Naive B cell (primary cell): ENCODE results near the gene GRIK4. TPM values are rescaled to one million over a fixed set of nuclear protein-coding genes. Genes with fewer than 3 reads are reported as not detected.

Experiments
- ATAC-seq, 2 donors: fragments of 150-1000 bp; cut with Tn5 transposase; 2 replicates each; pipeline ENCODE4 v1.10.0; 2021; ENCODE audit warnings: low read depth in 2 of 2, mild to moderate bottlenecking in 2 of 2, moderate library complexity in 2 of 2
- DNase-seq: peaks from one replicate; pipeline ENCODE4 v3.0.0; 2022
- H3K27ac Mint-ChIP-seq, 6 donors: one replicate each; pipeline ENCODE4 v1.8.0; 2020 to 2022; ENCODE audit warnings: mild to moderate bottlenecking in 6 of 6, mixed read lengths in 6 of 6, moderate library complexity in 5 of 6, inconsistent platforms in 2 of 6
- H3K27me3 Mint-ChIP-seq, 3 donors: one replicate each; pipeline ENCODE4 v1.8.0; 2021 to 2022; ENCODE audit warnings: mixed read lengths in 3 of 3, mild to moderate bottlenecking in 1 of 3
- H3K36me3 Mint-ChIP-seq, 2 donors: one replicate each; pipeline ENCODE4 v1.8.0; 2020 to 2022; ENCODE audit warnings: mixed read lengths in 2 of 2, inconsistent platforms in 1 of 2, mild to moderate bottlenecking in 1 of 2
- H3K4me1 Mint-ChIP-seq, 3 donors: one replicate each; pipeline ENCODE4 v1.8.0; 2020 to 2022; ENCODE audit warnings: mixed read lengths in 3 of 3, inconsistent platforms in 1 of 3, mild to moderate bottlenecking in 1 of 3, moderate library complexity in 1 of 3
- H3K4me3 Mint-ChIP-seq, 8 donors: one replicate each; pipeline ENCODE4 v1.8.0; 2020 to 2022; ENCODE audit warnings: mild to moderate bottlenecking in 8 of 8, mixed read lengths in 8 of 8, moderate library complexity in 8 of 8, inconsistent platforms in 2 of 8
- H3K9me3 Mint-ChIP-seq, 7 donors: one replicate each; pipeline ENCODE4 v1.8.0; 2020 to 2022; ENCODE audit warnings: mixed read lengths in 7 of 7, mild to moderate bottlenecking in 5 of 7, inconsistent platforms in 2 of 7, moderate library complexity in 1 of 7
- polyA plus RNA-seq, 6 donors: library from polyadenylated mRNA; unstranded; fragments of 300-500 nt; fragmentation: Illumina TruSeq; gene quantifications; one replicate each; pipeline ENCODE4 v1.2.3, GENCODE V29; 2021; ENCODE audit warnings: low read depth in 6 of 6

Gene GRIK4
- polyA plus RNA-seq, 6 donors from 2014 or later: 0.18 TPM; not detected in 5

DNA sequence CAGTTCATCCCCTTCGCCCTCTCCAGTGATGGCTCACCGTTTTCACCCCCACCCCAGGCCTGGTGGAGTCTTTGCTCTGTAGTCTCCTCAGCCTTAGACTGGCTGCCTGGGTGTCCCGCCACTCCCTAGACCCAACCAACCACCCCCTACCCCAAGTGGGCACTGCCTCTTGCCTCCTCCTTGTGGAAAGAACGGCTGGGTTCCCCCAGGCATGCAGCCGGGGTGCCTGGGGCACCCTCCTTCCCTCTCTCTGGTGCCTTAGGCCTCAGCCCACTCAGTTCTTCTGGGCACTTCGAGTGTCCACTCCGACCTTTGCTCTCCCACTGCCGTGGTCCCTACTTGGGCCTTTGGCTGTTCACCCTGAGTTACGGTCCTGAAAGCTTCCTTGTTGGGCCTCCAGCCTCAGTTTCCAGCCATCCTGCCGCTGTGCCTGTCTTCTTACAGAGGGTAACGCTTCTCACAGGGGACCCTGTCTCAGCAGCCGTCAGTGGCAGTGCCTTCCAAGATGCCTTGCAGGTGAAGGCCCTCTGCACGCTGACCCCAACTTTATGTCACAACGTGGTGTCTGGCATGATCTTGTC, 3.1 kb downstream of the GRIK4 start:
- Mint-ChIP-seq H3K4me3 (peak overlapping the region in 1 of 8 donors; percentile 65), H3K27me3 (peaks cover 54 to 68% (median 65%) of the 10 kb centered on the region in 3 donors), H3K9me3 (no peaks in the 10 kb centered on the region), H3K36me3 (no peaks in the 10 kb centered on the region), H3K27ac (peak overlapping the region in 1 of 6 donors; percentile 8), H3K4me1 (peaks cover 0 to 10% (median 5%) of the 10 kb centered on the region in 3 donors)
- ATAC-seq: no peak
- DNase-seq: no peak

DNA sequence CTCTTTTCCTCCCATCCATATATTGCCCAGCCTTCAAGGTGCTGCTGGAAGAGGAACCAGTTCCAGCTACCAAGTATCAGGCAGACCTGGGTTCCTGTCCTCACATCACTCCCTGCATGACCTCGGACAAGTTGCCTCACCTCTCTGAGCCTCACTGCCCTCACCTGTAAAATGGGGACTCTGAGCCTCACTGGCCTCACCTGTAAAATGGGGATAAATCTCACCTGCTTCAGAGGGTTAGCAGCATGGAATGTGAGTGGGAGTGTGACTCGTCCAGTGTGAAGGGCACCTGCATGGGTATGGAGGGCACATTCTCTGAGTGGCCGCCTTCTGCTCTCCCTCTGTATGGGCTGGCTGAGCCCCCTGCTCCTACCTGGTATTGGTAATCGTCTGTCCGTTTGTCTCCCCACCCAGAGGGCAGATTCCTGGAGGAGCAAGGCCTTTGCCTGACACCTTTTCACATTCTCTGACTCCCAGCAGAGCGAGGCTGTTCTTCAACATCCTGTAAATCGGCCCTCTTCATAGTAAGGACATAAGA, 3.7 kb downstream of the GRIK4 start:
- Mint-ChIP-seq H3K36me3 (no peaks in the 10 kb centered on the region), H3K27me3 (peaks cover 53 to 65% (median 64%) of the 10 kb centered on the region in 3 donors), H3K9me3 (no peaks in the 10 kb centered on the region), H3K4me1 (peaks cover 0 to 10% (median 5%) of the 10 kb centered on the region in 3 donors), H3K27ac (peak overlapping the region in 1 of 6 donors; percentile 73), H3K4me3 (peak overlapping the region in 1 of 8 donors; percentile 35)
- ATAC-seq: no peak
- no peak for DNase-seq

DNA sequence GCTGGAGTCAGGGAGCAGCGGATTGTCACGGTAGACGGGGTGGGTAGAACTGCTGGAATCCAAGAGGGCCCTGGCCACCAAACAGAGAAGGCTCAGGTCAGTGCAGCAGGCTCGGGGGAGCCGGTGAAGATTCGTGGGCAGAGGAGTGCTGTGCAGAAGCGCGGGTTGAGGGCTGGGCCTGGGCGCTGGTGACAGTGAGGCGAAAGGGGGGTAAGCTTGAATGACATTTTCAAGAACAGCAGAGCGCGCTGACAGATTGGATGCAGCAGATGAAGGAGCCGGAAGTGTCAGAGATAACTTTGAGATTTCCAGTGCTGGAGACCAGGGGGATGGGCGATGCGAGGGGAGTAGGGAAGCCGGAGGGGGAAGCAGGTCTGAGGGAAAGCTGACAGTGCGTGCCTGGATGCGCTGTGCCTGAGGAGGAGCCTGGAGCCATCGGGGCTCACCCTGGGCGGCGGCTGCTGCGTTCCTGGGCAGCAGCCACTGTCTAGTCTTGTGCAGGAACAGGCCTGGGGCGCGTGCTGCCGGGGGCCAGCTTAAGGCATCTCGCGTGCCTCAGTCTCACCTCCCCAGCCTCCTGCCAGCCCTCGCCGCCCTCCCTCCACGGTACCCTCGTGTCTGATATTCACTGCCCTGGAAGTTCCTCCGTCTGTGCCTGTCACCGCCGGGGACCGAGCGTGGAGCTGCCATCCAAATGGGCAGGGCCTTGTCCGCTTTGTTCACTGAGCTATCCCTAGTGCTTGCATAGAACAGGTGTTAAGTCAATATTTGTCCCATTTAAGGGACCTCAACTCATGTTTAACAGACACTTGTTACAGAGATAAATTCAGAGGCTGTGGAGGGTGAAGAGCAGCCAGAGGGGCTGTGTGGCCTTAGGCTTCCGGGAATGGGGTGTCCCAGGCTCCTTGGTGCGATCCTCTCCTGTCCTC, 5.2 kb downstream of the GRIK4 start:
- Mint-ChIP-seq H3K27ac (peak overlapping the region in 1 of 6 donors; percentile 91), H3K9me3 (no peaks in the 10 kb centered on the region), H3K36me3 (no peaks in the 10 kb centered on the region), H3K4me3 (no peak overlapping the region), H3K27me3 (peaks cover 50 to 60% (median 60%) of the 10 kb centered on the region in 3 donors), H3K4me1 (peaks cover 0 to 6% (median 3%) of the 10 kb centered on the region in 3 donors)
- DNase-seq (no peak), ATAC-seq (no peak)

DNA sequence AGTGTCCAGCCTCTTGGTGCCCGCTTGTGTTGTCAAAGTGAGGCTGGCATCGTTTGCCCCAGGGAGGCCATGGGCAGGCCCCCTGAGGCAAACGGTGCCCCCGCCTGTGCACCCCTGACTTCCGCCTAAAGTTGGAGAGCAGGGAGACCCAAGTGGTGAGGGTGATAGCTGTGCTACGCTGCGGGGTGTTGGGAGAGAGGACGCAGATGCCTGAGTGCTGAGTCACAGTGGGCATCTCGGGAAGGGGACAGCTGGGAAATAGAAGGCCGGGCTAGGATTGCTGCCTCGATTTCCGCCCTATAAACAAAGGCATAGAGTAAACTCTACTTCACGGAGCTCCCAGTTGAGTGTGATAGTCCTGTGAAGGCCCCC, 5.8 kb downstream of the GRIK4 start:
- DNase-seq (no peak), ATAC-seq (no peak)
- no peak overlapping the region for H3K27ac Mint-ChIP-seq
- peaks cover 0 to 6% (median 3%) of the 10 kb centered on the region in 3 donors for H3K4me1 Mint-ChIP-seq
- no peaks in the 10 kb centered on the region for H3K9me3 Mint-ChIP-seq
- H3K27me3 Mint-ChIP-seq: peaks cover 50 to 67% (median 64%) of the 10 kb centered on the region in 3 donors
- no peaks in the 10 kb centered on the region for H3K36me3 Mint-ChIP-seq
- no peak overlapping the region for H3K4me3 Mint-ChIP-seq

DNA sequence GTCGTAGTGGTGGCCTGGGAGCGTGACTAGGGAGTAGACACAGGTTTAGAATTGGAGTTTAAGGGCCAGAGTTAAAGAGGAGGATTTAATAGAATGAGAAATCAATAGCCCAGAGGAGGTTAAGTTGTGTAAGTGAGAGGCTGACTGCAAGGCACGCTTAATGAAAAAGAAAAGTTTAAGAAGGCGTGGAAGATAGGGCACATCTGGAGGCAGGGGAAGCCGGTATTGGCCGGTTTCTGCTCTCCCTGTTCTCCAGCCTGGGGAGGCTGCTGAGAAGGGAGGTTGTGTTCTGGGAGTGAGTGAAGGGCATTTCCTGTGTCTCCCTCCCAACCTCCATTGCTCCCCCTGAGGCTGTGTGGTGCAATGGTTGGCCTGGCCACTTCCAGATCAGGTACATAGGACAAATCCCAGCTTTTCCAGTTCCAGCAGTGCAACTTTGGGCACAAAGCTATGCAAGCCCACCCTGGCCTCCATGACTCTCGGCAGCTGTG, 6.3 kb downstream of the GRIK4 start:
- no peaks in the 10 kb centered on the region for H3K9me3 Mint-ChIP-seq
- H3K27ac Mint-ChIP-seq: no peak overlapping the region
- H3K4me1 Mint-ChIP-seq: peaks cover 0 to 6% (median 3%) of the 10 kb centered on the region in 3 donors
- ATAC-seq: no peak
- H3K4me3 Mint-ChIP-seq: no peak overlapping the region
- H3K27me3 Mint-ChIP-seq: peaks cover 51 to 69% (median 66%) of the 10 kb centered on the region in 3 donors
- no peak for DNase-seq
- H3K36me3 Mint-ChIP-seq: no peaks in the 10 kb centered on the region

DNA sequence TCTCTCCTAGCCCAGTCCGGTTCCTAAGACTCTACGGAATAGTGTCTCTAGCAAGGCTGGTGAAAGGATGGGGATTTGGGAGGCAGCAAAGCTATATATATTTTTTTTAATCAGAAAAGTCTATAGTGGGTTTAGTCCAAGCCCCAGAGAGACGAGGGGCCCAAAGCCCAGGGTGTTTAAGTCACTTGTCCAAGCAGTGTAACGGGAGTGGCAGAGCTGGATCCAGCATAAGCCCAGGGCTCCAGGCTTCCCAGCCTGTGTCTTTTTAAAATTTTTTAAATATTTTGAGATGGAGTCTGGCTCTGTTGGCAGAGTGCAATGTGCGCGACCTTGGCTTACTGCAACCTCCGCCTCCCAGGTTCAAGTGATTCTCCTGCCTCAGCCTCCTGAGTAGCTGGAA, 6.8 kb downstream of the GRIK4 start:
- Mint-ChIP-seq H3K27me3 (peaks cover 51 to 69% (median 67%) of the 10 kb centered on the region in 3 donors), H3K27ac (no peak overlapping the region), H3K4me3 (no peak overlapping the region), H3K36me3 (no peaks in the 10 kb centered on the region), H3K4me1 (peaks cover 0 to 6% (median 3%) of the 10 kb centered on the region in 3 donors), H3K9me3 (peaks cover 0 to 2% (median 0%) of the 10 kb centered on the region in 7 donors)
- DNase-seq (no peak), ATAC-seq (no peak)

DNA sequence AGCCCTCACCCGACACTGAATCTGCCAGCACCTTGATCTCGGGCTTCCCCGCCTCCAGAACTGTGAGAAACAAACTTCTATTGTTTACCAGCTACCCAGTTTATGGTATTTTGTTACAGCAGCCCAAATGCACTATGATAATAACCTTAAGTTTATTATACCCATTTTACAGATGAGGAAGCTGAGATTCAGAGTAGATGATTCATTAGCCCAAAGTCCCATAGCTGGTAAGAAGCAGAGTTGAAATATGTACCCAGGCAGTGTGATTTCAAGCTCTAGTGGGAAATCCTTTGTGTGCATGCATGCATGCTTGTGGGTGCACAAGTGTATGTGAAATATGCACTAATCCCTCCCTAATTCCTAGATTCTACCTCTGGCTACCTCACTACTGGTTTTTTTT, 7.9 kb downstream of the GRIK4 start:
- Mint-ChIP-seq H3K27me3 (peaks cover 46 to 64% (median 62%) of the 10 kb centered on the region in 3 donors), H3K27ac (no peak overlapping the region), H3K36me3 (no peaks in the 10 kb centered on the region), H3K4me1 (peaks cover 0 to 6% (median 3%) of the 10 kb centered on the region in 3 donors), H3K9me3 (peaks cover 0 to 2% (median 0%) of the 10 kb centered on the region in 7 donors), H3K4me3 (no peak overlapping the region)
- ATAC-seq: no peak
- no peak for DNase-seq

DNA sequence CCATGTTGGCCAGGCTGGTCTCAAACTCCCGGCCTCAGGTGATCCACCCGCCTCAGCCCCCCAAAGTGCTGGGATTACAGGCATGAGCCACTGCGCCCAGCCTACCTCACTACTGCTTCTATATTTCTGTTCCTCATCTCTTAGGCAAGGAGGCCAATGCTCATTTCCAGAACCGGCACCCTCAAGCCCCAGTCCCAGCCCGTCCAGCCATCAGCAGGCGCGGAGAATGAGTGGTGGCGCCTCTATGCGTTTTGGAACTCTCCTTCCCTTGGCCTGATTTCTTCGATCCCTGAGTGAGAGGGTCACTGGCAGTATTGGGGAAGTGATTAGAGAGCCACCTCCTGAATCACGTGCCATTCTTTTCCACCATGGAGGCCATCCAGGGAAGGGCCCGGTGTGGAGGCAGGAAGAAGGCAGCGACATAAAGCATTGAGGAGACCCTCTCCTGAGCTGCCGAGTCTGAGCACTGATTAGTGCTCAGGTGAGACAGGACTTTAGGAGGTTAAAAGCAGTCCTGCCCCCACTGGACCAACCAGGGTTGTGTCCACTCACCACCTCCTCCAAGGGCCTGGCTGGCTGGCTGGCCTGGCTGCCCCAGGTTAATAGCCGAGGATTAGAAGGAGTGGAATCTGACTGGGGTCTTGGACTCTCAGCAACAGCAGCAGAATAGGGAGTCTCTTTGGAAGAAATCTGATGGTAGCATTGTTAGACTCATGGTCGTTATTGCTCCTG, 8.7 kb downstream of the GRIK4 start:
- Mint-ChIP-seq H3K4me3 (no peak overlapping the region), H3K27me3 (peaks cover 45 to 64% (median 59%) of the 10 kb centered on the region in 3 donors), H3K9me3 (peaks cover 0 to 2% (median 0%) of the 10 kb centered on the region in 7 donors), H3K27ac (no peak overlapping the region), H3K4me1 (peaks cover 0 to 6% (median 3%) of the 10 kb centered on the region in 3 donors), H3K36me3 (no peaks in the 10 kb centered on the region)
- no peak for DNase-seq
- no peak for ATAC-seq

DNA sequence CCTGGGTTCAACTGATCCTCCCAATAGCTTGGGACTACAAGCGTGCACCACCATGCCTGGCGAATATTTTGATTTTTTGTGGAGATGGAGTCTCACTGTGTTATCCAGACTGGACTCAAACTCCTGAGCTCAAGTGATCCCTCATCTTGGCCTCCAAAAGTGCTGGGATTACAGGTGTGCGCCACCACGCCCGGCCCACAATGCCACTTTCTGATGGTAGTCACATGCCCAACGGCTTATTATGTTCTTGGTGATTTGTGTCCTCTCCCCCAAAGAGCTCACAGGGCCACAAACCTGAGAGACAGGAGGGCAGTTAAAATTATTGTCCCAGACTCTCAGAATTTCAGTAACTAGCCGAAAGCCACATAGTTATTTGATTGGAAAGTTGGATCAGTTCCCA, 9.6 kb downstream of the GRIK4 start:
- Mint-ChIP-seq H3K27me3 (peaks cover 36 to 61% (median 55%) of the 10 kb centered on the region in 3 donors), H3K27ac (no peak overlapping the region), H3K9me3 (peaks cover 0 to 2% (median 0%) of the 10 kb centered on the region in 7 donors), H3K4me1 (peaks cover 0 to 4% (median 3%) of the 10 kb centered on the region in 3 donors), H3K36me3 (no peaks in the 10 kb centered on the region), H3K4me3 (no peak overlapping the region)
- no peak for DNase-seq
- ATAC-seq: no peak

DNA sequence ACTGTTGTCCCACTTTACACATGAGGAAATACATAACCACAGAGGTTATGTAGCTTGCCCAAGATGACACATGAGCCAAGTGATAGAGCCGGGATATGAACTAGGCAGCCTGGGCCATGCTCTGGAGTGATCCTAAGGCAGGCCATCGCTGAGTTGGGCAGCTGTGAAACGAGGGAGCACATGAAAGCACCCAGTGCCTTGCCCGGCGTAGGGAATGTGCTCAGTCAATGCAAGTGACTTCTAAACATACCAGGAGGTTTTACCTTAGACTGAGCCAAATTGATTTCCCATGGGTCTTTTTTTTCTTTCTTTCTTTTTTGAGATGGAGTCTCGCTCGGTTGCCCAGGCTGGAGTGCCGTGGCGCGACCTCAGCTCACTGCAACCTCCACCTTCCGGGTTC, 10.5 kb downstream of the GRIK4 start:
- DNase-seq: no peak
- Mint-ChIP-seq H3K4me1 (no peaks in the 10 kb centered on the region), H3K27me3 (peaks cover 31 to 53% (median 48%) of the 10 kb centered on the region in 3 donors), H3K4me3 (no peak overlapping the region), H3K27ac (peak overlapping the region in 1 of 6 donors; percentile 18), H3K36me3 (no peaks in the 10 kb centered on the region), H3K9me3 (peaks cover 0 to 2% (median 0%) of the 10 kb centered on the region in 7 donors)
- ATAC-seq: no peak

DNA sequence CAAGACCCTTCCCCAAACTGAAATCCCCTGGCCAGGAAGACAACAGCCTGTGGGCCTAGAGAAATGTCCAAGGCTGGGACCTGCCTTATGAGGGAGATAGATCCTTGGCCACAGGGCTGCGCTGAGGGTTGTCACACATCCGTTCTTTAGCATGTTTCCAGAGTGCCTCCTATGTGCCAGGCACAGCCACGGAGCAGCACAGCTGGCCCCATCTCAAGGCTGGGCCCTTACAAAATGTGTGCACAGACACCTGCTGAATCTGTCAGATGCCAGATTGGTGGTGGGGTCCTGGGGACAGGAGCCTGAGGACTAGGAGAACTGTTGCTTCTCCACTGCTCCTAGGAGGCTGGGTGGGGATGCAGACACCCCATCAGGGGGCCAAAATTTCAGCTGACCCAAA, 11.2 kb downstream of the GRIK4 start:
- DNase-seq: no peak
- Mint-ChIP-seq H3K4me1 (no peaks in the 10 kb centered on the region), H3K27ac (peak overlapping the region in 3 of 6 donors; percentile 15 to 61 (median 25)), H3K27me3 (peaks cover 23 to 45% (median 41%) of the 10 kb centered on the region in 3 donors), H3K9me3 (peaks cover 0 to 2% (median 0%) of the 10 kb centered on the region in 7 donors), H3K36me3 (no peaks in the 10 kb centered on the region), H3K4me3 (peak overlapping the region in 4 of 8 donors; percentile 9 to 32 (median 22))
- no peak for ATAC-seq

DNA sequence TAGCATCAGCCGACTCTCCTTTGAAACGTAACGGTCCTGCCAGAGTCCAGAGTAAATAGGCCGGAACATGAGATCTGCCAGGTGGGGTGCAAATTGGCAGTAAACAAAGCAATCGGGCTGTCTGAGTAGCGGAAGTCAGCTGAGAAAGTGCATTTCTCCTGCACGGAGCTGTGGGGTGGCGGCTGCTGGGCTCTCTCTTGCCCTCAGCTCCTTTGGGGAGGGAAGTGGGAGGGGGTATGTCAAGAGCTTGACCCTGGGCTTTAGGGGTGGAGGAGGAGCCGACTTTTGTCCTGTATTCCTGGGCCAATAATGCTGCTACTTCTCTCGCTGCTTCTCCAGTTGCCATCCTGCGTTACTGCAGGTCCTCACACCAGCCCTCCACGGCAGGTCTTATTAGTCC, 11.6 kb downstream of the GRIK4 start:
- Mint-ChIP-seq H3K9me3 (peaks cover 0 to 2% (median 0%) of the 10 kb centered on the region in 7 donors), H3K27me3 (peaks cover 19 to 42% (median 37%) of the 10 kb centered on the region in 3 donors), H3K4me3 (peak overlapping the region in 3 of 8 donors; percentile 20 to 58 (median 32)), H3K36me3 (no peaks in the 10 kb centered on the region), H3K4me1 (no peaks in the 10 kb centered on the region), H3K27ac (peak overlapping the region in 1 of 6 donors; percentile 15)
- ATAC-seq (no peak), DNase-seq (no peak)
